HEK293 (cell line): Measurements from ENCODE around the gene ELOVL5.
A peak's percentile ranks its signal among the peaks of the same experiment; 100 is the strongest.

Source experiments
- CTCF ChIA-PET: fragments of 350-600 bp; formaldehyde crosslinking; extraction: SDS; loops from one replicate; lab custom pipeline; 2021; ENCODE audit warnings: antibody characterized with exemption; lab: Yijun Ruan, JAX
- POLR2A ChIA-PET: fragments of 300-600 bp; formaldehyde crosslinking; extraction: SDS; loops from one replicate; lab custom pipeline; 2020; ENCODE audit warnings: antibody characterized with exemption, inconsistent platforms; lab: Yijun Ruan, JAX
- H3K27ac ChIP-seq: fragments of 200-500 bp; sonication (Bioruptor generic); 2 replicates; pipeline ENCODE4 v1.5.1; 2014; ENCODE audit warnings: low read depth, low read length, control low read depth, inconsistent platforms; ENCODE audit errors: extremely low read depth
- H3K36me3 ChIP-seq, 2 experiments: fragments of 200-500 bp in 1 of 2; sonication (Bioruptor generic) in 1 of 2; 1 replicate in 1 of 2; 2 replicates in 1 of 2; pipeline ENCODE4 v1.5.1; 2014 to 2017; ENCODE audit warnings: inconsistent platforms in 2 of 2, low read length in 2 of 2; ENCODE audit not compliant: control insufficient read depth in 2 of 2, insufficient read depth in 1 of 2
- H3K4me1 ChIP-seq: fragments of 200-500 bp; sonication (Bioruptor generic); 2 replicates; pipeline ENCODE4 v1.5.1; 2014; ENCODE audit warnings: mild to moderate bottlenecking, low read length, inconsistent platforms; ENCODE audit not compliant: control insufficient read depth, insufficient read depth
- H3K4me3 ChIP-seq: 2 replicates; pipeline ENCODE4 v1.5.1; 2011; ENCODE audit warnings: low read depth, mild to moderate bottlenecking, control low read depth, low read length, moderate library complexity
- H3K9me3 ChIP-seq: fragments of 200-500 bp; sonication (Bioruptor generic); 2 replicates; pipeline ENCODE4 v1.5.1; 2014; ENCODE audit warnings: low read depth, low read length, inconsistent platforms; ENCODE audit not compliant: control insufficient read depth, insufficient read depth
- GLIS2 ChIP-seq: fragments of 450-650 bp; formaldehyde crosslinking; IDR thresholded peaks from 2 replicates; pipeline ENCODE4 v1.5.1; 2016; ENCODE audit warnings: missing biosample characterization, missing genetic modification characterization
- KLF8 ChIP-seq: fragments of 450-650 bp; formaldehyde crosslinking; IDR thresholded peaks from 2 replicates; pipeline ENCODE4 v1.5.1; 2016; ENCODE audit warnings: missing biosample characterization, missing genetic modification characterization
- SCRT1 ChIP-seq: fragments of 450-650 bp; formaldehyde crosslinking; IDR thresholded peaks from 2 replicates; pipeline ENCODE4 v1.5.1; 2016; ENCODE audit warnings: missing biosample characterization, missing genetic modification characterization, borderline replicate concordance
- SETDB1 ChIP-seq: IDR thresholded peaks from one replicate; pipeline ENCODE4 v1.6.1; 2017; ENCODE audit warnings: mild to moderate bottlenecking, low read length, moderate library complexity, mixed read lengths; ENCODE audit not compliant: insufficient read length
- SP3 ChIP-seq: fragments of 450-650 bp; formaldehyde crosslinking; IDR thresholded peaks from 2 replicates; pipeline ENCODE4 v1.5.1; 2016; ENCODE audit warnings: missing biosample characterization, missing genetic modification characterization
- WT1 ChIP-seq: fragments of 450-650 bp; formaldehyde crosslinking; IDR thresholded peaks from 2 replicates; pipeline ENCODE4 v1.5.1; 2016; ENCODE audit warnings: missing biosample characterization, missing genetic modification characterization
- ZNF140 ChIP-seq: fragments of 450-650 bp; formaldehyde crosslinking; IDR thresholded peaks from 2 replicates; pipeline ENCODE4 v1.5.1; 2016; ENCODE audit warnings: missing biosample characterization, missing genetic modification characterization
- ZNF157 ChIP-seq: fragments of 450-650 bp; formaldehyde crosslinking; IDR thresholded peaks from 2 replicates; pipeline ENCODE4 v1.5.1; 2016; ENCODE audit warnings: missing biosample characterization, missing genetic modification characterization
- ZNF302 ChIP-seq: fragments of 450-650 bp; formaldehyde crosslinking; IDR thresholded peaks from 2 replicates; pipeline ENCODE4 v1.5.1; 2016; ENCODE audit warnings: missing biosample characterization, missing genetic modification characterization, low read depth
- ZNF335 ChIP-seq: fragments of 450-650 bp; formaldehyde crosslinking; conservative IDR thresholded peaks from 2 replicates; pipeline ENCODE4 v1.5.1; 2016; ENCODE audit warnings: missing biosample characterization, missing genetic modification characterization
- ZNF510 ChIP-seq: fragments of 450-650 bp; formaldehyde crosslinking; IDR thresholded peaks from 2 replicates; pipeline ENCODE4 v1.5.1; 2018; ENCODE audit warnings: mild to moderate bottlenecking, missing genetic modification characterization, missing biosample characterization; ENCODE audit not compliant: insufficient replicate concordance
- ZNF514 ChIP-seq: fragments of 450-650 bp; formaldehyde crosslinking; IDR thresholded peaks from 2 replicates; pipeline ENCODE4 v1.5.1; 2016; ENCODE audit warnings: missing biosample characterization, missing genetic modification characterization
- ZNF654 ChIP-seq: fragments of 450-650 bp; formaldehyde crosslinking; IDR thresholded peaks from 2 replicates; pipeline ENCODE4 v1.5.1; 2016; ENCODE audit warnings: low read depth, missing biosample characterization, missing genetic modification characterization
- ZNF792 ChIP-seq: fragments of 450-650 bp; formaldehyde crosslinking; IDR thresholded peaks from 2 replicates; pipeline ENCODE4 v1.5.1; 2016; ENCODE audit warnings: missing biosample characterization, missing genetic modification characterization
- TF ChIP-seq, protein P1 (sequence below): fragments of 450-650 bp; formaldehyde crosslinking; optimal IDR thresholded peaks from 2 replicates; pipeline ENCODE3; 2016; ENCODE audit warnings: missing biosample characterization, mild to moderate bottlenecking, missing genetic modification characterization

ELOVL5 gene

DNA sequence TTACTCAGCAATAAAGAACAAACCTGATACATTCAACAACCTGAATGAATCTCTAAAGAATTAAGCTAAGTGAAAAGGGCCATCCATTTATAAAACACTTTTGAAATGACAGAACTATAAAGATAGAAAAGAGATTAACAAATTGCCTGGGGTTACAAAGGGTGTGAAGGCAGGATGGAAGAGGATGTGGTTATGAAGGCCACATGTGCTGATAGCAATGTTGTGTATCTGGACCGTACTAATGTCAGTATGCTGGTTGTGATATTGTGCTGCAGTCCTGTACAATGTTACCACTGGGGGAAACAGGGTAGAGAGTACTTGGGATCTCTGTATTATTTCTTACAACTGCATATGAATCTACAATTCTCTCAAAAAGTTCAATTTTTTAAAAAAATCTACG lies 36.4 kb downstream of the ELOVL5 start:
- no peaks in the 10 kb centered on the region for H3K9me3 ChIP-seq
- no peak overlapping the region for H3K4me3 ChIP-seq
- peaks cover 30% of the 10 kb centered on the region for H3K4me1 ChIP-seq
- no peak overlapping the region for H3K27ac ChIP-seq
- CTCF ChIA-PET = interaction anchor here (0.6 to 1.0 kb wide), 2 partner anchors 11 to 35 kb away, joined by 3 read pairs; no protein-coding TSS in a partner anchor
- no peak for TF ChIP-seq SCRT1 (tag by site-specific recombination)
- POLR2A ChIA-PET = no interaction called here
- no peaks in the 10 kb centered on the region for H3K36me3 ChIP-seq

DNA sequence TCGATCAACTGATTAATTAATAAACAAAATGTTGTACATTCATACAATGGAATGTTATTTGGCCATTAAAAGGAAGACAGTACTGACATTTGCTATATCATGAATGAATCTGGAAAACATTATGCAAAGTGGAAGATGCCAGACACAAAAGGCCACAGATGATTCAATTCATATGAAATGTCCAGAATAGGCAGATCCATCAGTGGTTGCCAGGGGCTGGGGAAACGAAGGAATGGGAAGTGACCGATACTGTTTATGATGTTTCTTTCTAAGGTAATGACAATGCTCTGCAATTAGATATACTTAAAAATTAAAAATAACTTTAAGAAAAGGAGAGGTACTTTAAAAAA lies 37.2 kb downstream of the ELOVL5 start:
- CTCF ChIA-PET = no interaction called here
- no peak overlapping the region for H3K4me3 ChIP-seq
- TF ChIP-seq KLF8 (tag by site-specific recombination) = no peak
- TF ChIP-seq SP3 (tag by site-specific recombination) = no peak
- TF ChIP-seq GLIS2 (tag by site-specific recombination) = no peak
- TF ChIP-seq ZNF654 (tag by site-specific recombination) = no peak
- no peak for TF ChIP-seq ZNF157 (tag by site-specific recombination)
- TF ChIP-seq ZNF792 (tag by site-specific recombination) = no peak
- TF ChIP-seq, protein P1, sequence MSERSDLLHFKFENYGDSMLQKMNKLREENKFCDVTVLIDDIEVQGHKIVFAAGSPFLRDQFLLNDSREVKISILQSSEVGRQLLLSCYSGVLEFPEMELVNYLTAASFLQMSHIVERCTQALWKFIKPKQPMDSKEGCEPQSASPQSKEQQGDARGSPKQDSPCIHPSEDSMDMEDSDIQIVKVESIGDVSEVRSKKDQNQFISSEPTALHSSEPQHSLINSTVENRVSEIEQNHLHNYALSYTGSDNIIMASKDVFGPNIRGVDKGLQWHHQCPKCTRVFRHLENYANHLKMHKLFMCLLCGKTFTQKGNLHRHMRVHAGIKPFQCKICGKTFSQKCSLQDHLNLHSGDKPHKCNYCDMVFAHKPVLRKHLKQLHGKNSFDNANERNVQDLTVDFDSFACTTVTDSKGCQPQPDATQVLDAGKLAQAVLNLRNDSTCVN = no peak
- no peak for TF ChIP-seq SETDB1
- TF ChIP-seq ZNF514 = no peak
- no peak for TF ChIP-seq ZNF302
- TF ChIP-seq, all 188 proteins: peak for 0
- Histone ChIP-seq H3K27ac (no peak overlapping the region), H3K36me3 (no peaks in the 10 kb centered on the region), H3K4me1 (peaks cover 31% of the 10 kb centered on the region), H3K9me3 (no peaks in the 10 kb centered on the region)
- POLR2A ChIA-PET = interaction anchor here (1.0 kb wide), 1 partner anchor 33 kb away, joined by 3 read pairs; no protein-coding TSS in a partner anchor

DNA sequence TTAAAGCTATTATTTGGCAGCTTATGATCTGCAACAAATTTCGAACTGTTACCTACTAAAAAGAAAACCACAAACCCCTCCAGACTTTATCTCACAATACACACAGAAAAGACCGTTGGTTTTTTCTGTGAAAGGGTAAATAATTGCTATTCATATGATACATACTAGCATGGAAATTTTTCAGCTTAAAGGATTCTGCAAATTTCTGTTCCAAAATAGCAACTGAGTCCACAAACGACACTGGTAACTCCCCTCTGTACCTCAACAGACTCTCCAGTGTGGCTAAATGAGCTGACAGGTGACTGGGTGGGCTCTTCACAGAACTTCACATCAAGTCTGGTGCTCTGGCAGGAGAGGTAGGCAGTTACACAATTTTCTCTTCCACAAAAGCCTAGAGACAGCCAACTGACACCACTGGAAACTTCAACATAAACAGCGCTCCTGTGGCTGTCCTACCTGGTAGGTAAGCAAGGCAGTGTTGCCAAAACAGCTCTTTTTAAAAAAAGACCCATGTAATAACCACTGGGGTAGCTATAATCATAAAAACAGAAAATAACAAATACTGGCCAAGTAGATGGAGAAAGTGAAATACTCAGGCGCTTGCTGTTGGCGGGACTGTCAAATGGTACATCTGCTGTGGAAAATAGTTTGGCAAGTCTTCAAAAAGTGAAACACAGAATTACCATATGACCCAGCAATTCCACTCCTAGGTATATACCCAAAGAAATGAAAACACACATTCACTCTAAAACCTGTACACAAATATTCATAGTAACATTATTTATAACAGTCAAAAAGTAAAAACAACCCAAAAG lies 37.8 kb downstream of the ELOVL5 start:
- POLR2A ChIA-PET = interaction anchor here (1.0 kb wide), 1 partner anchor 34 kb away, joined by 3 read pairs; no protein-coding TSS in a partner anchor
- no peaks in the 10 kb centered on the region for H3K36me3 ChIP-seq
- no peak overlapping the region for H3K27ac ChIP-seq
- peaks cover 28% of the 10 kb centered on the region for H3K4me1 ChIP-seq
- H3K4me3 ChIP-seq = no peak overlapping the region
- CTCF ChIA-PET = interaction anchor here (0.8 to 1.7 kb wide), 3 partner anchors 17 to 142 kb away, joined by 3 to 8 read pairs (median 4); no protein-coding TSS in a partner anchor
- no peak for TF ChIP-seq WT1 (tag by site-specific recombination)
- TF ChIP-seq ZNF140 (tag by site-specific recombination) = peak; percentile 98
- TF ChIP-seq, all 188 proteins: peak for 1
- H3K9me3 ChIP-seq = no peaks in the 10 kb centered on the region

DNA sequence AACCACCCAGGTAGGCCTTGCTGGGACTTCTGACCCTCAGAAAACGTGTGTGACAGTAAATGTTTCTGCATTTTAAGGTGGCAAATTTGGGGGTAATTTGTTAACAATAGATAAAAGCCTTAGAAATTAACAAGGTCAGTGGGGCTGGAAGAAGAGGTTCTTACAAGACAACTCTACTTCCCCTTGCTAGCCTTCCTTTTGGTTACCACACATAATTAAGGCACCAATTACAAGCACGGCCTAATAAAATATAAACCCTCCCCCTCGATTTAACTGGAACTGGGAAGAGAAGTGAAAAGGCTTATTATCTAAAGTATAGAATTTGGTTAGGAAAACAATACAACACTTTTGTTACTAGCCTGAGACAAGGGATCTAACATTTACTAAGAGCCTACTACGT lies 38.8 kb downstream of the ELOVL5 start:
- no peak overlapping the region for H3K4me3 ChIP-seq
- POLR2A ChIA-PET = no interaction called here
- TF ChIP-seq ZNF510 (tag by site-specific recombination) (peak; percentile 90), ZNF335 (tag by site-specific recombination) (no peak)
- TF ChIP-seq, all 188 proteins: peak for 1
- Histone ChIP-seq H3K27ac (no peak overlapping the region), H3K9me3 (no peaks in the 10 kb centered on the region), H3K36me3 (no peaks in the 10 kb centered on the region), H3K4me1 (peaks cover 19% of the 10 kb centered on the region)
- CTCF ChIA-PET = interaction anchor here (0.6 to 1.7 kb wide), 4 partner anchors 16 to 752 kb away, joined by 3 to 8 read pairs (median 4); no protein-coding TSS in a partner anchor
